ENCODE measurements around the gene TRIM33. TPM values are rescaled to one million over a fixed set of nuclear protein-coding genes. Genes with fewer than 3 reads are reported as not detected.

Gene TRIM33
- polyA plus RNA-seq, 1 of the 3 experiments (the other 2 are of a cell fraction): 6.3 TPM

DNA sequence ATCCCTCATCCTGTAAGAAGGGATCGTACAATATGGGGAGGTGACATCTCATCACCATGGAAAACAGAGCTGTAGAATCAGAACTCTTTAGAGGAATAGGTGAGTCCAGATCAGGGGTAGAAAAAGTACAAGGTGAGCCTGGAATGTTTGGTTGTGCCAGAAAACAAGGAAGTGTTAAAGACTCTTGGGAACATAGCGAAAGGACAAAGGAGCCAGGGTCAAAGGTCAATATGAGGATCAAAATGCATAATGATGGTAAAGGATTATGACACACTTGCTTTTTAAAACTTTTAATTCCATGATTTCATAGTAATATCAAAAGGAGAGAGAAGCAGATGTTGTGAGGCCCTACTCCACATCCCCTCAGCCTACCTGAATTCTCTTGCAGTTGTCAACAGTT, 19.2 kb upstream of the TRIM33 start:
- no peak overlapping the region for H3K9ac ChIP-seq
- no peak for DNase-seq
- TF ChIP-seq SIN3A (IDR thresholded peaks at IDR 0.05; ENCODE audit: borderline replicate concordance, low read depth, low read length) (no peak), EP300 (IDR thresholded peaks at IDR 0.05; ENCODE audit: borderline replicate concordance in 1 of 2, low read depth in 1 of 2, low read length in 1 of 2) (no peak), FOXJ3 (CRISPR knock-in tag; IDR thresholded peaks at IDR 0.05) (no peak), NRF1 (IDR thresholded peaks at IDR 0.05; ENCODE audit: low read depth, low read length) (no peak), TEAD4 (IDR thresholded peaks at IDR 0.05; ENCODE audit: borderline replicate concordance, insufficient read depth) (no peak), FOSL2 (IDR thresholded peaks at IDR 0.05; ENCODE audit: borderline replicate concordance, low read depth) (no peak), SMC3 (IDR thresholded peaks at IDR 0.05; ENCODE audit: low read depth, low read length) (no peak), RCOR1 (IDR thresholded peaks at IDR 0.05; ENCODE audit: low read length) (no peak), RFX5 (IDR thresholded peaks at IDR 0.05; ENCODE audit: low read length) (no peak)
- TF ChIP-seq, protein P1, sequence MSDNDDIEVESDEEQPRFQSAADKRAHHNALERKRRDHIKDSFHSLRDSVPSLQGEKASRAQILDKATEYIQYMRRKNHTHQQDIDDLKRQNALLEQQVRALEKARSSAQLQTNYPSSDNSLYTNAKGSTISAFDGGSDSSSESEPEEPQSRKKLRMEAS (IDR thresholded peaks at IDR 0.05; ENCODE audit: low read depth): no peak
- no peaks in the 10 kb centered on the region for H3K36me3 ChIP-seq (replicated peaks in 1 of 2; ENCODE audit: control insufficient read depth in 1 of 2, insufficient read depth in 2 of 2, low read length in 1 of 2)
- no peaks in the 10 kb centered on the region for H3K9me2 ChIP-seq
- ChIA-PET CTCF (no interaction called here), POLR2A (no interaction called here)
- H3K4me3 ChIP-seq (ENCODE audit: low read depth in 2 of 2, low read length in 1 of 2): no peak overlapping the region
- no peak overlapping the region for H2AFZ ChIP-seq (ENCODE audit: low read depth)
- no peak overlapping the region for H3K27ac ChIP-seq (ENCODE audit: low read depth in 2 of 2, low read length in 1 of 2)
- H4K20me1 ChIP-seq (ENCODE audit: insufficient read depth): no peaks in the 10 kb centered on the region
- H3K79me2 ChIP-seq (ENCODE audit: insufficient read depth): no peaks in the 10 kb centered on the region
- no peaks in the 10 kb centered on the region for H3K9me3 ChIP-seq
- 91% methylated on average over 2 of the region's 2 CpGs for WGBS (ENCODE audit: low lambda C conversion rate)
- no peaks in the 10 kb centered on the region for H3K27me3 ChIP-seq (ENCODE audit: insufficient read depth)
- no peak overlapping the region for H3K4me2 ChIP-seq
- no peaks in the 10 kb centered on the region for H3K4me1 ChIP-seq (ENCODE audit: control insufficient read depth in 1 of 2, insufficient read depth in 2 of 2, low read depth in 1 of 2, low read length in 1 of 2)
- H3F3A ChIP-seq (replicated peaks; ENCODE audit: insufficient read depth): no peaks in the 10 kb centered on the region

DNA sequence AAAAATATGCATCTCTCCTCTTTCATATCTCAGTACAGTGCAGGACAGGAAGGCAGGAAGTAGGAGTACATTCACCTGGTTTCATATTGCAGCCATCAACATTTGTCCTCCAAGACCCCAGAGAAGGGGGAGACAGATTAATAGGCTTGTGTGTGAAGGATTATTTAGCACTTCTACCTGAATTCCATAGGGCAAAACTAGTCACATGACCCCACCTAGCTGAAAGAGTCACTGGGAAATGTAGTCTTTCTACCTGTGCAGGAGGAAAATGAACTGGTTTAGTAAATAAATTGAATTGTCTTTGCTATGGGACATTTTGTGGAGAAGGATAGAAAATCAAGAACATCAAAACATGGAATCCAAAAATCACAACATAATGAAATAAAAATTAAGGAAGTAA, 13.9 kb upstream of the TRIM33 start:
- peak; percentile 15 for DNase-seq
- CTCF ChIA-PET: interaction anchor here (1.1 to 1.7 kb wide), 3 partner anchors 10 to 14 kb away, joined by 3 to 4 read pairs (median 3); no protein-coding TSS in a partner anchor

DNA sequence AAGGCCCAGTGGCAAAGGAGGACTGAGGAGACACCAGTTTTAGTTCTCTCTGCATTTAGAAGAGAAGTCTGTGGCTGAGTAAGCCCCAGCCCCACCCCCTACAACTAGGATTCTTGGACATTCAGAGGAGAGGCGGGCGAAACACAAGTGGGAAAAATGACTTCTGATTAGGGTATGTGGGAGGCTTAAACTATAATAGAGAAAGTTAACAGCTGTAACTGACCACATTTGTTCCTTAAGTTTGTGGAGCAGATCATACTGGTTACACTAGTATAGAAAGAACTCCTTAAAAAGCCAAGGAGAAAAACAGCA, 11.2 kb upstream of the TRIM33 start:
- no peaks in the 10 kb centered on the region for H3K36me3 ChIP-seq (replicated peaks in 1 of 2; ENCODE audit: control insufficient read depth in 1 of 2, insufficient read depth in 2 of 2, low read length in 1 of 2)
- DNase-seq: no peak
- ChIA-PET CTCF (no interaction called here), POLR2A (no interaction called here)
- no peak overlapping the region for H3K4me3 ChIP-seq (ENCODE audit: low read depth in 2 of 2, low read length in 1 of 2)
- no peak overlapping the region for H3K4me2 ChIP-seq
- H3K9ac ChIP-seq: no peak overlapping the region
- no peaks in the 10 kb centered on the region for H3F3A ChIP-seq (replicated peaks; ENCODE audit: insufficient read depth)
- H3K79me2 ChIP-seq (ENCODE audit: insufficient read depth): no peaks in the 10 kb centered on the region
- no peak overlapping the region for H2AFZ ChIP-seq (ENCODE audit: low read depth)
- no peaks in the 10 kb centered on the region for H3K9me3 ChIP-seq
- H3K27ac ChIP-seq (ENCODE audit: low read depth in 2 of 2, low read length in 1 of 2): no peak overlapping the region
- TF ChIP-seq MEF2A (IDR thresholded peaks at IDR 0.05; ENCODE audit: borderline replicate concordance, low read depth): no peak
- TF ChIP-seq CHD2 (IDR thresholded peaks at IDR 0.05; ENCODE audit: low read length, partially characterized antibody): no peak
- 90% methylated on average over 2 of the region's 2 CpGs for WGBS (ENCODE audit: low lambda C conversion rate)
- no peaks in the 10 kb centered on the region for H3K27me3 ChIP-seq (ENCODE audit: insufficient read depth)
- no peaks in the 10 kb centered on the region for H3K9me2 ChIP-seq
- no peaks in the 10 kb centered on the region for H3K4me1 ChIP-seq (ENCODE audit: control insufficient read depth in 1 of 2, insufficient read depth in 2 of 2, low read depth in 1 of 2, low read length in 1 of 2)
- H4K20me1 ChIP-seq (ENCODE audit: insufficient read depth): no peaks in the 10 kb centered on the region

More for the DNA sequence above, 13.9 kb upstream of the TRIM33 start:
- no peaks in the 10 kb centered on the region for H3K9me2 ChIP-seq
- no peaks in the 10 kb centered on the region for H3K36me3 ChIP-seq (replicated peaks in 1 of 2; ENCODE audit: control insufficient read depth in 1 of 2, insufficient read depth in 2 of 2, low read length in 1 of 2)
- H3K4me1 ChIP-seq (ENCODE audit: control insufficient read depth in 1 of 2, insufficient read depth in 2 of 2, low read depth in 1 of 2, low read length in 1 of 2): no peaks in the 10 kb centered on the region
- H3K4me2 ChIP-seq: no peak overlapping the region
- H3K27me3 ChIP-seq (ENCODE audit: insufficient read depth): no peaks in the 10 kb centered on the region
- H3K79me2 ChIP-seq (ENCODE audit: insufficient read depth): no peaks in the 10 kb centered on the region
- H2AFZ ChIP-seq (ENCODE audit: low read depth): no peak overlapping the region
- H3K4me3 ChIP-seq (ENCODE audit: low read depth in 2 of 2, low read length in 1 of 2): no peak overlapping the region
- no peaks in the 10 kb centered on the region for H3F3A ChIP-seq (replicated peaks; ENCODE audit: insufficient read depth)
- TF ChIP-seq, protein P2, sequence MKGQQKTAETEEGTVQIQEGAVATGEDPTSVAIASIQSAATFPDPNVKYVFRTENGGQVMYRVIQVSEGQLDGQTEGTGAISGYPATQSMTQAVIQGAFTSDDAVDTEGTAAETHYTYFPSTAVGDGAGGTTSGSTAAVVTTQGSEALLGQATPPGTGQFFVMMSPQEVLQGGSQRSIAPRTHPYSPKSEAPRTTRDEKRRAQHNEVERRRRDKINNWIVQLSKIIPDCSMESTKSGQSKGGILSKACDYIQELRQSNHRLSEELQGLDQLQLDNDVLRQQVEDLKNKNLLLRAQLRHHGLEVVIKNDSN (IDR thresholded peaks at IDR 0.05; ENCODE audit: borderline replicate concordance, low read depth): peak; percentile 74; the same call in 1 of the 2 replicates
- TF ChIP-seq YY1 (IDR thresholded peaks at IDR 0.05; ENCODE audit: low read depth): no peak
- POLR2A ChIA-PET: no interaction called here
- no peaks in the 10 kb centered on the region for H4K20me1 ChIP-seq (ENCODE audit: insufficient read depth)
- no peak overlapping the region for H3K27ac ChIP-seq (ENCODE audit: low read depth in 2 of 2, low read length in 1 of 2)
- no peaks in the 10 kb centered on the region for H3K9me3 ChIP-seq
- no peak overlapping the region for H3K9ac ChIP-seq
